B cell (primary cell): ENCODE data around the gene GALNT6. TPM values are rescaled to one million over a fixed set of nuclear protein-coding genes. Genes with fewer than 3 reads are reported as not detected.
"Not testable (repeated sequence)": the region's sequence is repeated elsewhere in the genome, so short reads cannot be mapped to it uniquely, and the experiment has no call there.

Experiments used
- ATAC-seq: fragments of 200-7000 bp; cut with Tn5 transposase; one replicate; pipeline ENCODE4 v1.10.0; 2021; ENCODE audit warnings: low read depth, mild to moderate bottlenecking, moderate number of reproducible peaks, moderate library complexity
- CTCF ChIA-PET: fragments of 350-600 bp; sonication (Branson Sonifier 250); formaldehyde crosslinking; loops from one replicate; lab custom pipeline; 2021; ENCODE audit warnings: antibody characterized with exemption, inconsistent platforms; lab: Charles Lee
- POLR2A ChIA-PET: fragments of 350-600 bp; sonication (Branson Sonifier 250); formaldehyde crosslinking; loops from one replicate; lab custom pipeline; 2021; ENCODE audit warnings: antibody characterized with exemption; lab: Charles Lee
- DNase-seq: peaks from one replicate; pipeline ENCODE4 v3.0.0; 2013
- H2AFZ ChIP-seq: 2 replicates; pipeline ENCODE4 v1.6.1; 2012; ENCODE audit warnings: mild to moderate bottlenecking, low read depth, low read length; ENCODE audit not compliant: insufficient read depth, poor library complexity, severe bottlenecking
- H3K27ac ChIP-seq, 2 donors: 1 replicate in 1 of 2; 2 replicates in 1 of 2; pipeline ENCODE4 v1.5.1; 2012 to 2013; ENCODE audit warnings: low read length in 2 of 2, mild to moderate bottlenecking in 2 of 2, moderate library complexity in 1 of 2
- H3K27me3 ChIP-seq, 4 experiments: fragments of 200-600 bp in 1 of 4; sonication (generic) in 1 of 4; replicated peaks in 1 of 4; 1 replicate in 2 of 4; 2 replicates in 2 of 4; pipeline versions ENCODE4 v1.6.1 to v1.7.0; 2013 to 2016; ENCODE audit warnings: low read length in 3 of 4, mild to moderate bottlenecking in 2 of 4, mixed read lengths in 1 of 4, moderate library complexity in 1 of 4; ENCODE audit not compliant: insufficient read depth in 4 of 4, control insufficient read depth in 3 of 4; ENCODE audit errors: control extremely low read depth in 1 of 4
- H3K36me3 ChIP-seq, 2 experiments: replicated peaks in 1 of 2; 1 replicate in 1 of 2; 2 replicates in 1 of 2; pipeline versions ENCODE4 v1.6.1 to v1.7.1; 2013; ENCODE audit warnings: low read length in 1 of 2; ENCODE audit not compliant: insufficient read depth in 2 of 2, control insufficient read depth in 1 of 2; ENCODE audit errors: control extremely low read depth in 1 of 2, extremely low read depth in 1 of 2
- H3K4me1 ChIP-seq, 2 donors: fragments of 200-600 bp in 1 of 2; sonication (generic) in 1 of 2; 1 replicate in 1 of 2; 2 replicates in 1 of 2; pipeline versions ENCODE4 v1.5.1 to v1.6.1; 2013 to 2017; ENCODE audit warnings: low read length in 2 of 2; ENCODE audit not compliant: control insufficient read depth in 2 of 2, insufficient read depth in 2 of 2
- H3K4me2 ChIP-seq: replicated peaks from 2 replicates; pipeline ENCODE3; 2012; ENCODE audit warnings: mild to moderate bottlenecking, low read depth, low read length; ENCODE audit not compliant: poor library complexity, severe bottlenecking
- H3K4me3 ChIP-seq, 5 experiments: fragments of 200-600 bp in 1 of 5; sonication (generic) in 1 of 5; 1 replicate in 3 of 5; 2 replicates in 2 of 5; pipeline versions ENCODE4 v1.5.1 to v1.7.0; 2011 to 2016; ENCODE audit warnings: low read length in 4 of 5, mild to moderate bottlenecking in 4 of 5, low read depth in 2 of 5, control low read depth in 1 of 5, moderate library complexity in 1 of 5; ENCODE audit not compliant: insufficient read depth in 1 of 5; ENCODE audit errors: control extremely low read depth in 1 of 5, extremely low read depth in 1 of 5
- H3K79me2 ChIP-seq: fragments of 200-600 bp; sonication (generic); one replicate; pipeline ENCODE4 v1.6.0; 2016; ENCODE audit warnings: low read length; ENCODE audit not compliant: control insufficient read depth, insufficient read depth
- H3K9ac ChIP-seq: fragments of 200-600 bp; sonication (generic); 2 replicates; pipeline ENCODE4 v1.6.1; 2017; ENCODE audit warnings: mild to moderate bottlenecking, low read length, moderate library complexity
- H3K9me3 ChIP-seq, 3 donors: one replicate each; pipeline versions ENCODE4 v1.6.1 to v1.7.1; 2013; ENCODE audit warnings: low read length in 2 of 3; ENCODE audit not compliant: control insufficient read depth in 2 of 3, insufficient read depth in 1 of 3; ENCODE audit errors: control extremely low read depth in 1 of 3
- H4K20me1 ChIP-seq: 2 replicates; pipeline ENCODE4 v1.6.0; 2012; ENCODE audit warnings: mild to moderate bottlenecking, low read length; ENCODE audit not compliant: insufficient read depth, control insufficient read depth, poor library complexity, severe bottlenecking
- H3K27ac Mint-ChIP-seq: one replicate; pipeline ENCODE4 v1.8.0; 2021; ENCODE audit warnings: mixed read lengths
- H3K27me3 Mint-ChIP-seq: one replicate; pipeline ENCODE4 v1.8.0; 2021; ENCODE audit warnings: mixed read lengths
- H3K4me1 Mint-ChIP-seq: one replicate; pipeline ENCODE4 v1.8.0; 2021; ENCODE audit warnings: mixed read lengths
- H3K4me3 Mint-ChIP-seq: one replicate; pipeline ENCODE4 v1.8.0; 2021; ENCODE audit warnings: mixed read lengths
- H3K9me3 Mint-ChIP-seq: one replicate; pipeline ENCODE4 v1.8.0; 2022; ENCODE audit warnings: mixed read lengths; ENCODE audit not compliant: insufficient read depth
- EZH2 ChIP-seq: IDR thresholded peaks from 2 replicates; pipeline ENCODE4 v1.6.1; 2012; ENCODE audit warnings: borderline replicate concordance, low read depth, mild to moderate bottlenecking, moderate library complexity, low read length; ENCODE audit not compliant: insufficient read depth, poor library complexity, severe bottlenecking
- WGBS: methylation state at CpG from one replicate; pipeline ENCODE4 v1.1.5; 2013; ENCODE audit warnings: missing lambda C conversion rate; ENCODE audit not compliant: insufficient coverage; 5-methylcytosine and 5-hydroxymethylcytosine counted together
- intact Hi-C: fragments of 100-400 bp; cut with micrococcal nuclease; formaldehyde crosslinking; loops from one replicate; pipeline ENCODE4 v1.10.0; 2022
- polyA plus RNA-seq: library from polyadenylated mRNA; depleted of rRNA; stranded (reverse); fragments of >200 nt; gene quantifications from 2 replicates; pipeline ENCODE4 v1.2.3, GENCODE V29; 2012
- total RNA-seq, 2 donors: library from RNA; stranded (reverse); fragments of 120-200 nt in 1 of 2; gene quantifications; 1 replicate in 1 of 2; 2 replicates in 1 of 2; pipeline versions ENCODE4 v1.2.3 to v1.2.4, GENCODE V29; 2013 to 2022
- TF ChIP-seq, protein P1 (sequence below): fragments of 200-600 bp; IDR thresholded peaks from one replicate; pipeline ENCODE4 v1.8.0; 2022; ENCODE audit warnings: antibody characterized with exemption, mild to moderate bottlenecking

Gene GALNT6
- total and polyA plus RNA-seq, 2 donors (not counting 1 experiment from before 2014, with no cell fraction given) = 9.0 to 10.3 TPM

GRCh38 chr12:51337336-51337735 lies 53.9 kb downstream of the GALNT6 start:
- intact Hi-C loops, H3K36me3 ChIP-seq, H3K4me3 ChIP-seq, H3K9ac ChIP-seq, H3K79me2 ChIP-seq, H4K20me1 ChIP-seq, H3K4me2 ChIP-seq, ATAC-seq, H3K4me3 Mint-ChIP-seq, H3K27me3 ChIP-seq, H3K9me3 ChIP-seq, DNase-seq, H3K9me3 Mint-ChIP-seq, H2AFZ ChIP-seq, H3K27ac ChIP-seq, H3K27me3 Mint-ChIP-seq, H3K27ac Mint-ChIP-seq: not testable (repeated sequence)
- ChIA-PET POLR2A (interaction anchor here (0.7 kb wide), 2 partner anchors 67 to 119 kb away, joined by 3 to 5 read pairs; no protein-coding TSS in a partner anchor), CTCF (interaction anchor here (0.7 to 9.0 kb wide), 2 partner anchors 15 to 214 kb away, joined by 8 to 148 read pairs; partner anchors contain the start of gene BIN2)
- H3K4me1 ChIP-seq = peaks cover 15% of the 10 kb centered on the region in 2 donors
- peaks cover 11% of the 10 kb centered on the region for H3K4me1 Mint-ChIP-seq

DNA sequence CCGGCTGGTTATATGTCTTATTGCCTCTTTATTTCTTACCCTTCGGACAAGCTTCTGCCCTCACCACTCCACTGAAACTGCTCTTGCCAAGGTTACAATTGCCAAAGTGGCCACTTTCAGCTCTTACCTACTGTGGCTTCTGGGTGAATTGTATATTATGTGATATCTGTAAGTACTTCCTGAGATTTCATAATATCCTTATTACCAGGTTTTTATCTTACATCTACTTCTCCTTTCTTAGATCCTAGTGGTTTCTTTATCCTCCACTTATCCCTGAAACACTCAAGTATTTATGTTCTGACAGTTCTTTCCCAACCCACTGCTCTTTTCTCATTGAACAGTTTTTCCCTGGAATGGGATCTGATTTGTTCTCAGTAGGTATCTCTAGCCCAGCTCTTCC lies 55.3 kb downstream of the GALNT6 start:
- Mint-ChIP-seq H3K27ac (no peak overlapping the region), H3K9me3 (no peaks in the 10 kb centered on the region), H3K4me1 (peaks cover under 1% of the 10 kb centered on the region), H3K4me3 (no peak overlapping the region), H3K27me3 (no peaks in the 10 kb centered on the region)
- no peak overlapping the region for H2AFZ ChIP-seq
- 75% methylated on average over 1 of the region's 2 CpGs for WGBS
- ChIA-PET POLR2A (interaction anchor here (0.6 to 0.7 kb wide), 2 partner anchors 54 to 59 kb away, joined by 3 to 5 read pairs; no protein-coding TSS in a partner anchor), CTCF (interaction anchor here (1.3 to 9.0 kb wide), 3 partner anchors 13 to 73 kb away, joined by 3 to 148 read pairs (median 7); partner anchors contain the start of genes BIN2 and SMAGP)
- no peaks in the 10 kb centered on the region for H4K20me1 ChIP-seq
- intact Hi-C loops = no loop called here
- H3K4me3 ChIP-seq = no peak overlapping the region
- H3K4me1 ChIP-seq = peaks cover under 1% of the 10 kb centered on the region in 2 donors
- ATAC-seq = no peak
- no peak overlapping the region for H3K27ac ChIP-seq
- DNase-seq = no peak
- no peaks in the 10 kb centered on the region for H3K79me2 ChIP-seq
- no peak overlapping the region for H3K9ac ChIP-seq
- no peaks in the 10 kb centered on the region for H3K36me3 ChIP-seq
- no peaks in the 10 kb centered on the region for H3K27me3 ChIP-seq
- H3K9me3 ChIP-seq = no peaks in the 10 kb centered on the region
- no peak for TF ChIP-seq EZH2
- TF ChIP-seq, protein P1, sequence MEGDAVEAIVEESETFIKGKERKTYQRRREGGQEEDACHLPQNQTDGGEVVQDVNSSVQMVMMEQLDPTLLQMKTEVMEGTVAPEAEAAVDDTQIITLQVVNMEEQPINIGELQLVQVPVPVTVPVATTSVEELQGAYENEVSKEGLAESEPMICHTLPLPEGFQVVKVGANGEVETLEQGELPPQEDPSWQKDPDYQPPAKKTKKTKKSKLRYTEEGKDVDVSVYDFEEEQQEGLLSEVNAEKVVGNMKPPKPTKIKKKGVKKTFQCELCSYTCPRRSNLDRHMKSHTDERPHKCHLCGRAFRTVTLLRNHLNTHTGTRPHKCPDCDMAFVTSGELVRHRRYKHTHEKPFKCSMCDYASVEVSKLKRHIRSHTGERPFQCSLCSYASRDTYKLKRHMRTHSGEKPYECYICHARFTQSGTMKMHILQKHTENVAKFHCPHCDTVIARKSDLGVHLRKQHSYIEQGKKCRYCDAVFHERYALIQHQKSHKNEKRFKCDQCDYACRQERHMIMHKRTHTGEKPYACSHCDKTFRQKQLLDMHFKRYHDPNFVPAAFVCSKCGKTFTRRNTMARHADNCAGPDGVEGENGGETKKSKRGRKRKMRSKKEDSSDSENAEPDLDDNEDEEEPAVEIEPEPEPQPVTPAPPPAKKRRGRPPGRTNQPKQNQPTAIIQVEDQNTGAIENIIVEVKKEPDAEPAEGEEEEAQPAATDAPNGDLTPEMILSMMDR = no peak
- no peak overlapping the region for H3K4me2 ChIP-seq
